OCI-LY7 (cell line): ENCODE data around the gene NOX4. TPM values are rescaled to one million over a fixed set of nuclear protein-coding genes. Genes with fewer than 3 reads are reported as not detected.
"Not testable (repeated sequence)": the region's sequence is repeated elsewhere in the genome, so short reads cannot be mapped to it uniquely, and the experiment has no call there.

Experiments used
- BruUV-seq: library from RNA; stranded (reverse); fragments of 400-500 nt; replicated peaks from 2 replicates; lab custom pipeline; 2021; lab: Mats Ljungman, UMichigan
- CTCF ChIA-PET: fragments of 300-600 bp; sonication (Branson Sonifier 250); formaldehyde crosslinking; loops from one replicate; lab custom pipeline; 2022; ENCODE audit warnings: antibody characterized with exemption; ENCODE audit not compliant: unreplicated experiment; lab: Charles Lee
- POLR2A ChIA-PET: fragments of 300-600 bp; sonication (Branson Sonifier 250); formaldehyde crosslinking; loops from one replicate; lab custom pipeline; 2022; ENCODE audit warnings: antibody characterized with exemption; lab: Charles Lee
- DNase-seq: peaks from one replicate; pipeline ENCODE4 v3.0.0-alpha.2; 2015; ENCODE audit warnings: low spot score
- H2AFZ ChIP-seq: fragments of 200-600 bp; sonication (generic), shearing (Covaris generic); 2 replicates; pipeline ENCODE4 v1.6.1; 2014; ENCODE audit warnings: mild to moderate bottlenecking, antibody characterized with exemption, low read length, moderate library complexity
- H3K27ac ChIP-seq: fragments of 200-600 bp; sonication (generic); 2 replicates; pipeline ENCODE4 v1.5.1; 2014; ENCODE audit warnings: mixed run types, low read depth, mild to moderate bottlenecking, moderate library complexity, low read length, inconsistent platforms; ENCODE audit not compliant: poor library complexity, severe bottlenecking
- H3K36me3 ChIP-seq: fragments of 200-600 bp; sonication (generic); 2 replicates; pipeline ENCODE4 v1.6.1; 2014; ENCODE audit warnings: mild to moderate bottlenecking, antibody characterized with exemption, low read length, moderate library complexity, mixed read lengths; ENCODE audit not compliant: insufficient read depth
- H3K4me1 ChIP-seq: fragments of 200-600 bp; sonication (generic); 2 replicates; pipeline ENCODE4 v1.5.1; 2014; ENCODE audit warnings: mild to moderate bottlenecking, low read length; ENCODE audit not compliant: insufficient read depth, poor library complexity, severe bottlenecking
- H3K4me2 ChIP-seq: fragments of 200-600 bp; sonication (generic); 2 replicates; pipeline ENCODE4 v1.6.1; 2014; ENCODE audit warnings: mild to moderate bottlenecking, low read length
- H3K4me3 ChIP-seq: fragments of 200-600 bp; sonication (generic); 2 replicates; pipeline ENCODE4 v1.5.1; 2014; ENCODE audit warnings: mild to moderate bottlenecking, low read depth, low read length; ENCODE audit not compliant: poor library complexity, severe bottlenecking
- H3K79me2 ChIP-seq: fragments of 200-600 bp; sonication (generic); 2 replicates; pipeline ENCODE4 v1.6.1; 2016; ENCODE audit warnings: low read depth, mild to moderate bottlenecking, low read length, moderate library complexity, mixed read lengths; ENCODE audit not compliant: insufficient read depth
- H3K9me2 ChIP-seq: fragments of 200-600 bp; sonication (generic); 2 replicates; pipeline ENCODE4 v1.6.1; 2016; ENCODE audit warnings: mild to moderate bottlenecking, low read length, mixed read lengths; ENCODE audit not compliant: insufficient read depth
- H3K9me3 ChIP-seq: fragments of 200-600 bp; sonication (generic); 2 replicates; pipeline ENCODE4 v1.6.1; 2014; ENCODE audit warnings: mild to moderate bottlenecking, mixed run types, low read length, mixed read lengths
- H4K20me1 ChIP-seq: fragments of 200-600 bp; sonication (generic); 2 replicates; pipeline ENCODE4 v1.6.1; 2014; ENCODE audit warnings: mild to moderate bottlenecking, antibody characterized with exemption, low read length, moderate library complexity, mixed read lengths; ENCODE audit not compliant: insufficient read depth
- EZH2phosphoT487 ChIP-seq: fragments of 200-600 bp; sonication (generic); IDR thresholded peaks from 2 replicates; pipeline ENCODE4 v1.6.1; 2018; ENCODE audit warnings: low read depth, borderline replicate concordance, mild to moderate bottlenecking, mixed run types, antibody characterized with exemption, low read length, moderate library complexity, mixed read lengths
- intact Hi-C: fragments of 100-400 bp; cut with micrococcal nuclease; formaldehyde crosslinking; loops from one replicate; pipeline ENCODE4 v1.10.0; 2022; ENCODE audit not compliant: unreplicated experiment
- total RNA-seq, 2 experiments: library from RNA; depleted of rRNA in 1 of 2; stranded (reverse); fragments of >200 nt in 1 of 2; shearing (Covaris generic) in 1 of 2; gene quantifications; 2 replicates each; pipeline ENCODE4 v1.2.3, GENCODE V29; 2014 to 2022
- TF ChIP-seq, protein P1 (sequence below): fragments of 200-600 bp; sonication (generic); conservative IDR thresholded peaks from 2 replicates; pipeline ENCODE4 v1.5.1; 2014; ENCODE audit warnings: mild to moderate bottlenecking, antibody characterized with exemption, low read length, moderate library complexity, mixed read lengths

NOX4 gene
- total RNA-seq, 2 experiments from 2014 or later = not detected

DNA sequence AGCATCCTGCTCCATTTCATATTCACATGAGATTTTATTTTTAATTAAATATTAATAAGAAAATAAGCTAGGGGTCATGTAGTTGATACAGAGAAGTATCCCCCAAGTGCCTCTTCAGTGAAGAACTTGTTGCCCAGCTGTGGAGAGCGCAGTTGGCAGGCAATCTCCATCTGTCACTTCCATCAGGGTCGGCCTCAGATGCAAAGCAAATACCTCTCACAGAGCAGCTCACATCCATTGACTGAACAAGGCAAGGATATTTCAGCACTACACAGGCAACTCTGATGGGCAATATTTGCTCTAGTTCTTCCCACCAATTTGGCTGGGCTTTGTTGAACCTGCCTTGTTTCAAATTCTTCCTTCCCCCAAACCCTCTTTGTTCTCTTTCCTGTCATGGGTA is 129.4 kb downstream of the NOX4 start:
- Histone ChIP-seq H3K4me1 (no peaks in the 10 kb centered on the region), H3K27ac (no peak overlapping the region), H3K4me3 (no peak overlapping the region), H3K9me2 (no peaks in the 10 kb centered on the region), H3K4me2 (no peak overlapping the region), H4K20me1 (no peaks in the 10 kb centered on the region), H3K36me3 (no peaks in the 10 kb centered on the region), H2AFZ (no peak overlapping the region), H3K79me2 (no peaks in the 10 kb centered on the region), H3K9me3 (no peaks in the 10 kb centered on the region)
- intact Hi-C loops = no loop called here
- ChIA-PET CTCF (no interaction called here), POLR2A (no interaction called here)
- BruUV-seq = no TSS peak
- no peak for TF ChIP-seq EZH2phosphoT487
- TF ChIP-seq, protein P1, sequence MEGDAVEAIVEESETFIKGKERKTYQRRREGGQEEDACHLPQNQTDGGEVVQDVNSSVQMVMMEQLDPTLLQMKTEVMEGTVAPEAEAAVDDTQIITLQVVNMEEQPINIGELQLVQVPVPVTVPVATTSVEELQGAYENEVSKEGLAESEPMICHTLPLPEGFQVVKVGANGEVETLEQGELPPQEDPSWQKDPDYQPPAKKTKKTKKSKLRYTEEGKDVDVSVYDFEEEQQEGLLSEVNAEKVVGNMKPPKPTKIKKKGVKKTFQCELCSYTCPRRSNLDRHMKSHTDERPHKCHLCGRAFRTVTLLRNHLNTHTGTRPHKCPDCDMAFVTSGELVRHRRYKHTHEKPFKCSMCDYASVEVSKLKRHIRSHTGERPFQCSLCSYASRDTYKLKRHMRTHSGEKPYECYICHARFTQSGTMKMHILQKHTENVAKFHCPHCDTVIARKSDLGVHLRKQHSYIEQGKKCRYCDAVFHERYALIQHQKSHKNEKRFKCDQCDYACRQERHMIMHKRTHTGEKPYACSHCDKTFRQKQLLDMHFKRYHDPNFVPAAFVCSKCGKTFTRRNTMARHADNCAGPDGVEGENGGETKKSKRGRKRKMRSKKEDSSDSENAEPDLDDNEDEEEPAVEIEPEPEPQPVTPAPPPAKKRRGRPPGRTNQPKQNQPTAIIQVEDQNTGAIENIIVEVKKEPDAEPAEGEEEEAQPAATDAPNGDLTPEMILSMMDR = no peak
- no peak for DNase-seq

DNA sequence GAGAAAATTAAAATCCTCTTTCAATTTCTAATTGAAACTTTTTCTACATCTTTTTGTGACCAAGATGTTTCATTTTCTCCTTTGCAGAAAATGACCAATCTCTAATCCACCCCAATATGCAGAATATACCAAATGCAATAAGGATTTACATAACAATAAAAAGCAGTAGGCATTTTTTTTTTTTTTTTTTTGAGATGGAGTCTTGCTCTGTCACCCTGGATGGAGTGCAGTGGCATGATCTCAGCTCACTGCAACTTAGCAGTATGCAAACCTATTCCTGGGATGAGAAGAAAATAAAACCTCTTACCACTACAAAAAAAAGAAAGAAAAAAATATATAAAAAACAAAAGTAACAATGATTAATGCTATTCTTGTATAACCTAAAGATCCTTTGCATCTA is 132.0 kb downstream of the NOX4 start:
- H3K27ac ChIP-seq, H3K4me3 ChIP-seq, H3K4me1 ChIP-seq, H3K4me2 ChIP-seq, H3K79me2 ChIP-seq, BruUV-seq, H3K9me2 ChIP-seq, POLR2A ChIA-PET, H3K36me3 ChIP-seq, H4K20me1 ChIP-seq, intact Hi-C loops, H3K9me3 ChIP-seq, DNase-seq, CTCF ChIA-PET, H2AFZ ChIP-seq: not testable (repeated sequence)

DNA sequence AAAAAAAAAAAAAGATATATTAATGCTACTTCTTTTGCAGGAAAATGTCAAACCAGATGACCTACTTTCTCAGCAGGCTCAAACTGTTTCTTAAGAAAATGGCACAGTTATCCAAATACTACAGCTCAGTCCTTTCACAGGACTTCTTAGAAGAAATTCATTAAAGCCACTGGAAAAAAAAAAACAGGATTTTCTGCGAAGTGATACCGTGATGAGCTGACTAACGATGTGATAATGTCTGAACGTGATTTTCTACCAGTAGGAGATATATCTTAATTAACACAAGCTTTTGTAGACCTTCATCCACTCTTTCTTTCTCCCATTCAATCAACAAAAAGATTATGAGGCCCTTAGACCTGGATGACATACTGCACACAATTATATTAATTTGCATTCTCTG is 132.4 kb downstream of the NOX4 start:
- ChIA-PET CTCF (no interaction called here), POLR2A (no interaction called here)
- no peaks in the 10 kb centered on the region for H3K36me3 ChIP-seq
- no peak overlapping the region for H2AFZ ChIP-seq
- no peaks in the 10 kb centered on the region for H3K4me1 ChIP-seq
- no peaks in the 10 kb centered on the region for H3K79me2 ChIP-seq
- H3K9me3 ChIP-seq = no peaks in the 10 kb centered on the region
- intact Hi-C loops = no loop called here
- no TSS peak for BruUV-seq
- H4K20me1 ChIP-seq = no peaks in the 10 kb centered on the region
- no peak overlapping the region for H3K4me3 ChIP-seq
- TF ChIP-seq, protein P1 = no peak
- no peak for TF ChIP-seq EZH2phosphoT487
- H3K27ac ChIP-seq = no peak overlapping the region
- no peak overlapping the region for H3K4me2 ChIP-seq
- no peaks in the 10 kb centered on the region for H3K9me2 ChIP-seq
- DNase-seq = no peak
